ENCODE measurements around the gene CADPS2. TPM values are rescaled to one million over a fixed set of nuclear protein-coding genes. Genes with fewer than 3 reads are reported as not detected.

CADPS2 gene
- total and polyA plus RNA-seq, 2 donors (not counting 3 experiments of a cell fraction or from before 2014, with no cell fraction given): 9.5 to 22.6 TPM

- Histone ChIP-seq H3K4me2 (ENCODE audit: insufficient read depth, low read length) (no peak overlapping the region), H4K20me1 (replicated peaks; ENCODE audit: control insufficient read depth, extremely low read depth, insufficient read depth, low read length) (no peaks in the 10 kb centered on the region), H3K9me3 (replicated peaks; ENCODE audit: control insufficient read depth, insufficient read depth, low read length) (no peaks in the 10 kb centered on the region), H3K27ac (ENCODE audit: insufficient read depth, low read depth, low read length) (no peak overlapping the region), H3K9ac (replicated peaks; ENCODE audit: extremely low read depth, insufficient read depth, low read length) (no peak overlapping the region), H3K36me3 (ENCODE audit: control insufficient read depth in 2 of 2, extremely low read depth in 1 of 2, insufficient read depth in 2 of 2, low read length in 2 of 2) (no peaks in the 10 kb centered on the region), H3K27me3 (ENCODE audit: control insufficient read depth in 2 of 2, insufficient read depth in 2 of 2, low read length in 2 of 2) (no peaks in the 10 kb centered on the region), H3K4me3 (replicated peaks in 1 of 3; ENCODE audit: insufficient read depth in 1 of 3, low read depth in 1 of 3, low read length in 3 of 3) (no peak overlapping the region), H3K4me1 (ENCODE audit: control insufficient read depth, extremely low read depth, insufficient read depth, low read length) (no peaks in the 10 kb centered on the region), H2AFZ (ENCODE audit: low read depth, low read length) (no peak overlapping the region), H3K79me2 (ENCODE audit: control insufficient read depth, insufficient read depth, low read length) (no peaks in the 10 kb centered on the region), H3K9me1 (replicated peaks; ENCODE audit: control insufficient read depth, extremely low read depth, insufficient read depth, low read length) (no peaks in the 10 kb centered on the region)
- POLR2A ChIA-PET: no interaction called here
- no TSS peak for BruUV-seq (replicated peaks)
- dilution Hi-C loops (cut with MboI; ENCODE audit: extremely low pct_ligation_motif_present, low sequenced_read_pairs) (no loop called here), intact Hi-C loops (cut with micrococcal nuclease) (no loop called here)
- no peak for FAIRE-seq
- CTCF ChIA-PET: interaction anchor here (1.0 to 2.5 kb wide), 2 partner anchors 300 to 425 kb away, joined by 3 to 8 read pairs; no protein-coding TSS in a partner anchor
- no peak for TF ChIP-seq EZH2 (IDR thresholded peaks at IDR 0.05; ENCODE audit: borderline replicate concordance, low read depth, low read length, severe bottlenecking)
- no peak for TF ChIP-seq MAX (IDR thresholded peaks at IDR 0.05; ENCODE audit: insufficient read depth, insufficient read length)
- no peak for TF ChIP-seq FOS (IDR thresholded peaks at IDR 0.05; ENCODE audit: borderline replicate concordance, insufficient read depth, low read length)
- TF ChIP-seq POLR2A (IDR thresholded peaks at IDR 0.05; ENCODE audit: low read depth, low read length): no peak
- no peak for TF ChIP-seq GATA2 (IDR thresholded peaks at IDR 0.05; ENCODE audit: insufficient read depth, insufficient read length, low read depth, low read length)
- no peak for TF ChIP-seq MYC (IDR thresholded peaks at IDR 0.05; ENCODE audit: low read depth, low read length)
- DNase-seq (ENCODE audit: low read depth, low spot score): no peak
Observed at GRCh38 chr7:122518488-122518887, 367.8 kb downstream of the CADPS2 start.

GRCh38 chr7:122517576-122517975 lies 368.7 kb downstream of the CADPS2 start:
- H3K27ac ChIP-seq (ENCODE audit: insufficient read depth, low read depth, low read length): no peak overlapping the region
- H3K79me2 ChIP-seq (ENCODE audit: control insufficient read depth, insufficient read depth, low read length): no peaks in the 10 kb centered on the region
- no peaks in the 10 kb centered on the region for H3K36me3 ChIP-seq (ENCODE audit: control insufficient read depth in 2 of 2, extremely low read depth in 1 of 2, insufficient read depth in 2 of 2, low read length in 2 of 2)
- no peaks in the 10 kb centered on the region for H3K4me1 ChIP-seq (ENCODE audit: control insufficient read depth, extremely low read depth, insufficient read depth, low read length)
- ChIA-PET CTCF (interaction anchor here (1.0 kb wide), 1 partner anchor 299 kb away, joined by 3 read pairs; no protein-coding TSS in a partner anchor), POLR2A (no interaction called here)
- dilution Hi-C loops (cut with MboI; ENCODE audit: extremely low pct_ligation_motif_present, low sequenced_read_pairs): no loop called here
- H3K9ac ChIP-seq (replicated peaks; ENCODE audit: extremely low read depth, insufficient read depth, low read length): no peak overlapping the region
- no peak overlapping the region for H3K4me3 ChIP-seq (replicated peaks in 1 of 3; ENCODE audit: insufficient read depth in 1 of 3, low read depth in 1 of 3, low read length in 3 of 3)
- no peaks in the 10 kb centered on the region for H3K9me3 ChIP-seq (replicated peaks; ENCODE audit: control insufficient read depth, insufficient read depth, low read length)
- TF ChIP-seq GATA2 (IDR thresholded peaks at IDR 0.05; ENCODE audit: insufficient read depth, insufficient read length, low read depth, low read length) (no peak), FOS (IDR thresholded peaks at IDR 0.05; ENCODE audit: borderline replicate concordance, insufficient read depth, low read length) (no peak), POLR2A (IDR thresholded peaks at IDR 0.05; ENCODE audit: low read depth, low read length) (no peak), MAX (IDR thresholded peaks at IDR 0.05; ENCODE audit: insufficient read depth, insufficient read length) (no peak), JUN (IDR thresholded peaks at IDR 0.05; ENCODE audit: borderline replicate concordance, insufficient read depth, insufficient read length, low read depth) (no peak), EZH2 (IDR thresholded peaks at IDR 0.05; ENCODE audit: borderline replicate concordance, low read depth, low read length, severe bottlenecking) (no peak), POLR2AphosphoS5 (IDR thresholded peaks at IDR 0.05; ENCODE audit: insufficient read depth, low read depth, low read length) (no peak), MYC (IDR thresholded peaks at IDR 0.05; ENCODE audit: low read depth, low read length) (no peak)
- TF ChIP-seq, protein P1, sequence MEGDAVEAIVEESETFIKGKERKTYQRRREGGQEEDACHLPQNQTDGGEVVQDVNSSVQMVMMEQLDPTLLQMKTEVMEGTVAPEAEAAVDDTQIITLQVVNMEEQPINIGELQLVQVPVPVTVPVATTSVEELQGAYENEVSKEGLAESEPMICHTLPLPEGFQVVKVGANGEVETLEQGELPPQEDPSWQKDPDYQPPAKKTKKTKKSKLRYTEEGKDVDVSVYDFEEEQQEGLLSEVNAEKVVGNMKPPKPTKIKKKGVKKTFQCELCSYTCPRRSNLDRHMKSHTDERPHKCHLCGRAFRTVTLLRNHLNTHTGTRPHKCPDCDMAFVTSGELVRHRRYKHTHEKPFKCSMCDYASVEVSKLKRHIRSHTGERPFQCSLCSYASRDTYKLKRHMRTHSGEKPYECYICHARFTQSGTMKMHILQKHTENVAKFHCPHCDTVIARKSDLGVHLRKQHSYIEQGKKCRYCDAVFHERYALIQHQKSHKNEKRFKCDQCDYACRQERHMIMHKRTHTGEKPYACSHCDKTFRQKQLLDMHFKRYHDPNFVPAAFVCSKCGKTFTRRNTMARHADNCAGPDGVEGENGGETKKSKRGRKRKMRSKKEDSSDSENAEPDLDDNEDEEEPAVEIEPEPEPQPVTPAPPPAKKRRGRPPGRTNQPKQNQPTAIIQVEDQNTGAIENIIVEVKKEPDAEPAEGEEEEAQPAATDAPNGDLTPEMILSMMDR (IDR thresholded peaks at IDR 0.05; ENCODE audit: extremely low read depth in 1 of 2, insufficient read depth in 1 of 2, low read depth in 1 of 2, low read length in 2 of 2): no peak
- no TSS peak for BruUV-seq (replicated peaks)
- no peak overlapping the region for H2AFZ ChIP-seq (ENCODE audit: low read depth, low read length)
- intact Hi-C loops (cut with micrococcal nuclease): no loop called here
- no peaks in the 10 kb centered on the region for H3K27me3 ChIP-seq (ENCODE audit: control insufficient read depth in 2 of 2, insufficient read depth in 2 of 2, low read length in 2 of 2)
- FAIRE-seq (no peak), DNase-seq (ENCODE audit: low read depth, low spot score) (no peak)
- H3K9me1 ChIP-seq (replicated peaks; ENCODE audit: control insufficient read depth, extremely low read depth, insufficient read depth, low read length): no peaks in the 10 kb centered on the region
- H4K20me1 ChIP-seq (replicated peaks; ENCODE audit: control insufficient read depth, extremely low read depth, insufficient read depth, low read length): no peaks in the 10 kb centered on the region
- no peak overlapping the region for H3K4me2 ChIP-seq (ENCODE audit: insufficient read depth, low read length)
